MM.1S (cell line): ENCODE results near the gene MANSC4.

ENCODE experiments used
- DNase-seq: peaks from one replicate; pipeline ENCODE4 v3.0.0-alpha.2; 2015
- H2AFZ ChIP-seq: fragments of 300-600 bp; sonication (generic); 2 replicates; pipeline ENCODE4 v1.6.0; 2016; ENCODE audit warnings: antibody characterized with exemption, low read length
- H3F3A ChIP-seq: fragments of 300-600 bp; sonication (generic); 2 replicates; pipeline ENCODE4 v1.6.1; 2016; ENCODE audit warnings: mild to moderate bottlenecking, antibody characterized with exemption, low read length, moderate library complexity, mixed read lengths; ENCODE audit not compliant: insufficient read depth
- H3K27ac ChIP-seq: fragments of 300-600 bp; sonication (generic); 2 replicates; pipeline ENCODE4 v1.5.1; 2016; ENCODE audit warnings: mild to moderate bottlenecking, low read length
- H3K27me3 ChIP-seq: fragments of 300-600 bp; sonication (generic); replicated peaks from 2 replicates; pipeline ENCODE4 v1.6.0; 2016; ENCODE audit warnings: low read length; ENCODE audit not compliant: insufficient read depth
- H3K36me3 ChIP-seq: fragments of 300-600 bp; sonication (generic); replicated peaks from 2 replicates; pipeline ENCODE4 v1.6.1; 2016; ENCODE audit warnings: mild to moderate bottlenecking, low read length, mixed read lengths; ENCODE audit not compliant: insufficient read depth
- H3K4me1 ChIP-seq: fragments of 300-600 bp; sonication (generic); 2 replicates; pipeline ENCODE4 v1.6.1; 2016; ENCODE audit warnings: low read length, mixed read lengths
- H3K4me2 ChIP-seq: fragments of 300-600 bp; sonication (generic); 2 replicates; pipeline ENCODE4 v1.6.0; 2016; ENCODE audit warnings: low read depth, low read length
- H3K4me3 ChIP-seq: fragments of 300-600 bp; sonication (generic); 2 replicates; pipeline ENCODE4 v1.5.1; 2016; ENCODE audit warnings: low read length, mixed read lengths
- H3K79me2 ChIP-seq: fragments of 300-600 bp; sonication (generic); 2 replicates; pipeline ENCODE4 v1.6.1; 2016; ENCODE audit warnings: mixed run types, low read length, mixed read lengths
- H3K9ac ChIP-seq: fragments of 300-600 bp; sonication (generic); 2 replicates; pipeline ENCODE4 v1.6.1; 2016; ENCODE audit warnings: low read length, mixed read lengths
- H3K9me2 ChIP-seq: fragments of 300-600 bp; sonication (generic); replicated peaks from 2 replicates; pipeline ENCODE4 v1.6.1; 2016; ENCODE audit warnings: mild to moderate bottlenecking, low read length, mixed read lengths; ENCODE audit not compliant: insufficient read depth
- H3K9me3 ChIP-seq: fragments of 300-600 bp; sonication (generic); replicated peaks from 2 replicates; pipeline ENCODE4 v1.6.1; 2016; ENCODE audit warnings: mild to moderate bottlenecking, low read length, mixed read lengths; ENCODE audit not compliant: insufficient read depth
- H4K20me1 ChIP-seq: fragments of 300-600 bp; sonication (generic); 2 replicates; pipeline ENCODE4 v1.6.1; 2016; ENCODE audit warnings: mild to moderate bottlenecking, low read length, moderate library complexity, mixed read lengths; ENCODE audit not compliant: insufficient read depth
- CTCF ChIP-seq: fragments of 300-600 bp; sonication (generic); IDR thresholded peaks from 2 replicates; pipeline ENCODE4 v1.5.1; 2016; ENCODE audit warnings: antibody characterized with exemption, low read length, mixed read lengths
- EZH2 ChIP-seq: fragments of 300-600 bp; sonication (generic); optimal IDR thresholded peaks from 2 replicates; pipeline ENCODE3; 2017; ENCODE audit warnings: low read depth, mild to moderate bottlenecking, antibody characterized with exemption, low read length, mixed read lengths
- EZH2phosphoT487 ChIP-seq: fragments of 300-600 bp; sonication (generic); IDR thresholded peaks from 2 replicates; pipeline ENCODE4 v1.6.1; 2018; ENCODE audit warnings: antibody characterized with exemption, low read length

The MANSC4 gene

GRCh38 chr12:27781680-27782079 lies 1.6 kb upstream of the MANSC4 start:
- Histone ChIP-seq H3K9me3 (no peaks in the 10 kb centered on the region), H3K9ac (no peak overlapping the region), H4K20me1 (no peaks in the 10 kb centered on the region), H2AFZ (no peak overlapping the region), H3K27ac (no peak overlapping the region), H3K27me3 (no peaks in the 10 kb centered on the region), H3K36me3 (no peaks in the 10 kb centered on the region), H3K9me2 (no peaks in the 10 kb centered on the region), H3F3A (no peaks in the 10 kb centered on the region), H3K4me1 (peaks cover 8% of the 10 kb centered on the region), H3K4me2 (peak overlapping the region; percentile 95; the same call in 1 of the 2 replicates), H3K79me2 (peaks cover 31% of the 10 kb centered on the region), H3K4me3 (no peak overlapping the region)
- TF ChIP-seq CTCF (no peak), EZH2phosphoT487 (no peak), EZH2 (no peak)
- DNase-seq: no peak

GRCh38 chr12:27780612-27781408 lies 774 bp upstream of the MANSC4 start:
- Histone ChIP-seq H3F3A (no peaks in the 10 kb centered on the region), H3K4me1 (peaks cover 8% of the 10 kb centered on the region), H3K27ac (peak overlapping the region; percentile 45; the same call in 1 of the 2 replicates), H3K4me2 (peak overlapping the region; percentile 95), H3K27me3 (no peaks in the 10 kb centered on the region), H3K9me2 (no peaks in the 10 kb centered on the region), H2AFZ (peak overlapping the region; percentile 93), H3K79me2 (peaks cover 31% of the 10 kb centered on the region), H3K36me3 (no peaks in the 10 kb centered on the region), H3K9me3 (no peaks in the 10 kb centered on the region), H3K9ac (peak overlapping the region; percentile 83), H3K4me3 (peak overlapping the region; percentile 83), H4K20me1 (no peaks in the 10 kb centered on the region)
- DNase-seq: peak; percentile 55
- TF ChIP-seq EZH2 (no peak), EZH2phosphoT487 (no peak), CTCF (no peak)

- peak; percentile 8 for DNase-seq
Observed at GRCh38 chr12:27779416-27779919, 568 bp downstream of the MANSC4 start.

More at GRCh38 chr12:27779416-27779919, 568 bp downstream of the MANSC4 start:
- Histone ChIP-seq H3K27ac (no peak overlapping the region), H3K27me3 (no peaks in the 10 kb centered on the region), H2AFZ (peak overlapping the region; percentile 84), H3K79me2 (peaks cover 24% of the 10 kb centered on the region), H3F3A (no peaks in the 10 kb centered on the region), H3K4me2 (peak overlapping the region; percentile 84), H3K9me2 (no peaks in the 10 kb centered on the region), H3K9me3 (no peaks in the 10 kb centered on the region), H3K4me3 (peak overlapping the region; percentile 80), H4K20me1 (no peaks in the 10 kb centered on the region), H3K4me1 (peaks cover 8% of the 10 kb centered on the region), H3K36me3 (no peaks in the 10 kb centered on the region), H3K9ac (peak overlapping the region; percentile 83; the same call in 1 of the 2 replicates)
- TF ChIP-seq CTCF: no peak
- no peak for TF ChIP-seq EZH2phosphoT487
- TF ChIP-seq EZH2: no peak
